ENCODE measurements around the gene RHBDL3.

RHBDL3 gene

DNA sequence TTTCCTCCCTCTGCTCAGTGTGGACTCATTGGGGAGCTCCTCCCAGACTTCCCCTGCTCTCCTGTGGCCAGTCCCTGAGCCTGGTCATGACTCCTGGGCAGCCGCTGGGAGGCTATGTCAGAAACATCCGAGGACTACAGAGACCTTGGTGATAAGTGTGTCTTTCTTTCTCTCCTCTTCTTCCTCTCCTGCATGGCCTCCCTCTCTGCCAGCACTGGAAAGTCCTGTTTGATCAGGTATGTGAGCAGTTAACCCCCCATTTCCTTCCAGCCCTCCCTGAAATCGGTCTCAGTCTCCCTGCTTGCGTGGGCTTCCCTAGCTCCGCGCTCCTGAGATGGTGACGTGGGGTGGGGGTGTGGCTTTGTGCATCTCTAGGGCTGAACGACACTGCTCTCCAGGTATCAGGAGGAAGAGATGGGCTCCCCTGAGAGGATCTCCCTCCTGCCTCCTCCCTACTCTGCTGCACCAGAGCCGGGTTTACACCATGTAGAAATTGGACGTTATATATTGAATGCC is 2.1 kb downstream of the RHBDL3 start:
- Histone ChIP-seq H3K4me3 (ENCODE audit: low read depth in 1 of 2, low read length in 1 of 2) (no peak overlapping the region), H3K27ac (no peak overlapping the region), H3K27me3 (peaks cover 100% of the 10 kb centered on the region), H3K9me3 (no peaks in the 10 kb centered on the region), H3K36me3 (no peaks in the 10 kb centered on the region), H3K4me1 (ENCODE audit: control insufficient read depth in 1 of 2, insufficient read depth in 1 of 2, low read depth in 1 of 2, low read length in 1 of 2) (peaks cover 9 to 18% of the 10 kb centered on the region in 2 experiments)
- TF ChIP-seq, protein P1, sequence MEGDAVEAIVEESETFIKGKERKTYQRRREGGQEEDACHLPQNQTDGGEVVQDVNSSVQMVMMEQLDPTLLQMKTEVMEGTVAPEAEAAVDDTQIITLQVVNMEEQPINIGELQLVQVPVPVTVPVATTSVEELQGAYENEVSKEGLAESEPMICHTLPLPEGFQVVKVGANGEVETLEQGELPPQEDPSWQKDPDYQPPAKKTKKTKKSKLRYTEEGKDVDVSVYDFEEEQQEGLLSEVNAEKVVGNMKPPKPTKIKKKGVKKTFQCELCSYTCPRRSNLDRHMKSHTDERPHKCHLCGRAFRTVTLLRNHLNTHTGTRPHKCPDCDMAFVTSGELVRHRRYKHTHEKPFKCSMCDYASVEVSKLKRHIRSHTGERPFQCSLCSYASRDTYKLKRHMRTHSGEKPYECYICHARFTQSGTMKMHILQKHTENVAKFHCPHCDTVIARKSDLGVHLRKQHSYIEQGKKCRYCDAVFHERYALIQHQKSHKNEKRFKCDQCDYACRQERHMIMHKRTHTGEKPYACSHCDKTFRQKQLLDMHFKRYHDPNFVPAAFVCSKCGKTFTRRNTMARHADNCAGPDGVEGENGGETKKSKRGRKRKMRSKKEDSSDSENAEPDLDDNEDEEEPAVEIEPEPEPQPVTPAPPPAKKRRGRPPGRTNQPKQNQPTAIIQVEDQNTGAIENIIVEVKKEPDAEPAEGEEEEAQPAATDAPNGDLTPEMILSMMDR (IDR thresholded peaks at IDR 0.05): no peak

GRCh38 chr17:32268734-32269288 is 3.2 kb downstream of the RHBDL3 start:
- H3K27ac ChIP-seq: no peak overlapping the region
- TF ChIP-seq, protein P1 (IDR thresholded peaks at IDR 0.05): no peak
- no peaks in the 10 kb centered on the region for H3K36me3 ChIP-seq
- H3K9me3 ChIP-seq: no peaks in the 10 kb centered on the region
- no peak overlapping the region for H3K4me3 ChIP-seq (ENCODE audit: low read depth in 1 of 2, low read length in 1 of 2)
- peaks cover 98% of the 10 kb centered on the region for H3K27me3 ChIP-seq
- peaks cover 9 to 18% of the 10 kb centered on the region in 2 experiments for H3K4me1 ChIP-seq (ENCODE audit: control insufficient read depth in 1 of 2, insufficient read depth in 1 of 2, low read depth in 1 of 2, low read length in 1 of 2)

DNA sequence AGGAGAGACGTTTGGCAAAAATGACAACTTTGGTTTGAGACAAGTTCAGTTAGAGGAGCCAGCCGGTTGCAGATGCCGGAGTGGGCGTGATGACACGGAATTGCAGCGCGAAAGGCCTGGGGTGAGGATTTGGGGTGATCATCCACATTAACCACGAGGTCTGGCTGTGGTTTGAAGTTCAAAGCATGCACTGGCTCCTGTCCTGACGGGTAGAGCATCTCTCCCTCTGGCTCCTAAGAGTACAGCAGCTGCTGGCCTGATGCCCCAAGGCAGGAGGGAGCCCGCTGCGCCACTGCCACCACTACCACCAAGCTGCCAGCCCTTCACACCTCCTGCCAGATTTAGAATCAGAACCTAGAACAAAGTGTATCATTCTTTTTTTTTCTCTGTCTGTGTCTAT is 3.7 kb downstream of the RHBDL3 start:
- peaks cover 98% of the 10 kb centered on the region for H3K27me3 ChIP-seq
- TF ChIP-seq, protein P1 (IDR thresholded peaks at IDR 0.05): no peak
- H3K4me3 ChIP-seq (ENCODE audit: low read depth in 1 of 2, low read length in 1 of 2): no peak overlapping the region
- H3K36me3 ChIP-seq: no peaks in the 10 kb centered on the region
- H3K9me3 ChIP-seq: no peaks in the 10 kb centered on the region
- no peak overlapping the region for H3K27ac ChIP-seq
- peaks cover 9 to 18% of the 10 kb centered on the region in 2 experiments for H3K4me1 ChIP-seq (ENCODE audit: control insufficient read depth in 1 of 2, insufficient read depth in 1 of 2, low read depth in 1 of 2, low read length in 1 of 2)

DNA sequence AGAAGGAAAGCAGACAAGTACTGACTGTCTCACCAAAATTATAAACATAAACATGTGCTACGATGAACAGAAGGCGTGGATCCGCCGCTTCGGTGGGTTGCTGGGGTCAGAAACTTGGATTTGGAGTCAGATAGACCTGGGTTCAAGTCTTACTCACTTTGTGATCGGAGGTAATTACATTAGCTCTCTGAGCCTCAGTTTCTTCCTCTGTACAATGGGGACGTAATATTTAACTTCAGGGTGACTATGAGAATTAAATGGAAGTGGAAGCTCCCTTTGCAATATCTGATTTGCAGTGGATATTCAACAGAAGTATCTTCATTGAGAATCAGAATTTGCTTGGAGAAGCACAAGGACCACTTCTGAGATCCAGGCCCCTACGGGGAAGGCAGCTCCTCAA is 6.2 kb downstream of the RHBDL3 start:
- no peaks in the 10 kb centered on the region for H3K36me3 ChIP-seq
- TF ChIP-seq, protein P1 (IDR thresholded peaks at IDR 0.05): no peak
- no peaks in the 10 kb centered on the region for H3K9me3 ChIP-seq
- no peak overlapping the region for H3K27ac ChIP-seq
- peaks cover 3 to 5% of the 10 kb centered on the region in 2 experiments for H3K4me1 ChIP-seq (ENCODE audit: control insufficient read depth in 1 of 2, insufficient read depth in 1 of 2, low read depth in 1 of 2, low read length in 1 of 2)
- H3K27me3 ChIP-seq: peaks cover 93% of the 10 kb centered on the region
- no peak overlapping the region for H3K4me3 ChIP-seq (ENCODE audit: low read depth in 1 of 2, low read length in 1 of 2)

GRCh38 chr17:32274101-32274500 is 8.5 kb downstream of the RHBDL3 start:
- Histone ChIP-seq H3K9me3 (no peaks in the 10 kb centered on the region), H3K4me3 (ENCODE audit: low read depth in 1 of 2, low read length in 1 of 2) (no peak overlapping the region), H3K4me1 (ENCODE audit: control insufficient read depth in 1 of 2, insufficient read depth in 1 of 2, low read depth in 1 of 2, low read length in 1 of 2) (no peaks in the 10 kb centered on the region), H3K27me3 (peaks cover 79% of the 10 kb centered on the region), H3K27ac (no peak overlapping the region), H3K36me3 (no peaks in the 10 kb centered on the region)
- TF ChIP-seq, protein P1 (IDR thresholded peaks at IDR 0.05): no peak
